H9 (cell line): Measurements from ENCODE around the gene AGO3. TPM values are rescaled to one million over a fixed set of nuclear protein-coding genes. Genes with fewer than 3 reads are reported as not detected.

Source experiments
- DNase-seq: peaks from one replicate; pipeline ENCODE4 v3.0.0-alpha.2; 2017
- H2AFZ ChIP-seq: one replicate; pipeline ENCODE4 v1.6.1; 2013; ENCODE audit warnings: mild to moderate bottlenecking, low read length, control low read depth, moderate library complexity
- H2AK5ac ChIP-seq: 2 replicates; pipeline ENCODE4 v1.6.1; 2013; ENCODE audit warnings: low read length, control low read depth, mixed read lengths; ENCODE audit not compliant: insufficient read length
- H2BK120ac ChIP-seq: one replicate; pipeline ENCODE4 v1.6.1; 2013; ENCODE audit warnings: low read depth, mild to moderate bottlenecking, low read length, control low read depth, inconsistent platforms; ENCODE audit not compliant: poor library complexity, severe bottlenecking
- H2BK12ac ChIP-seq: 2 replicates; pipeline ENCODE4 v1.6.1; 2013; ENCODE audit warnings: low read length, control low read depth, mixed read lengths, low read depth; ENCODE audit not compliant: insufficient read length
- H2BK15ac ChIP-seq: 2 replicates; pipeline ENCODE4 v1.6.1; 2013; ENCODE audit warnings: low read depth, low read length, control low read depth
- H2BK20ac ChIP-seq: one replicate; pipeline ENCODE4 v1.6.1; 2013; ENCODE audit warnings: low read depth, mild to moderate bottlenecking, low read length, control low read depth, inconsistent platforms; ENCODE audit not compliant: poor library complexity, severe bottlenecking
- H2BK5ac ChIP-seq: 2 replicates; pipeline ENCODE4 v1.6.1; 2013; ENCODE audit warnings: low read length, control low read depth, mixed read lengths; ENCODE audit not compliant: insufficient read length
- H3K14ac ChIP-seq: 2 replicates; pipeline ENCODE4 v1.6.1; 2013; ENCODE audit warnings: low read length, control low read depth; ENCODE audit not compliant: insufficient read depth
- H3K18ac ChIP-seq: 2 replicates; pipeline ENCODE4 v1.6.1; 2013; ENCODE audit warnings: low read depth, mild to moderate bottlenecking, mixed read lengths, low read length, control low read depth; ENCODE audit not compliant: insufficient read length
- H3K23ac ChIP-seq: 2 replicates; pipeline ENCODE4 v1.6.1; 2013; ENCODE audit warnings: low read length, control low read depth, mixed read lengths, low read depth; ENCODE audit not compliant: insufficient read length
- H3K23me2 ChIP-seq: 2 replicates; pipeline ENCODE4 v1.6.1; 2013; ENCODE audit warnings: low read depth, mild to moderate bottlenecking, mixed read lengths, low read length, control low read depth; ENCODE audit not compliant: insufficient read length, poor library complexity, severe bottlenecking
- H3K27ac ChIP-seq: 2 replicates; pipeline ENCODE4 v1.5.1; 2013; ENCODE audit warnings: low read length, control low read depth, mixed read lengths, low read depth; ENCODE audit not compliant: insufficient read length
- H3K27me3 ChIP-seq: 2 replicates; pipeline ENCODE4 v1.6.1; 2013; ENCODE audit warnings: low read length, control low read depth, inconsistent platforms; ENCODE audit not compliant: insufficient read depth
- H3K4ac ChIP-seq: 2 replicates; pipeline ENCODE4 v1.6.1; 2013; ENCODE audit warnings: low read depth, mild to moderate bottlenecking, control low read depth, inconsistent platforms, low read length, moderate library complexity
- H3K4me1 ChIP-seq: 2 replicates; pipeline ENCODE4 v1.6.1; 2013; ENCODE audit warnings: low read length, control low read depth, inconsistent platforms; ENCODE audit not compliant: insufficient read depth
- H3K4me2 ChIP-seq: 2 replicates; pipeline ENCODE4 v1.6.1; 2013; ENCODE audit warnings: low read length, control low read depth, mixed read lengths; ENCODE audit not compliant: insufficient read length, insufficient read depth
- H3K56ac ChIP-seq: 2 replicates; pipeline ENCODE4 v1.6.1; 2013; ENCODE audit warnings: low read depth, mild to moderate bottlenecking, mixed read lengths, low read length, control low read depth; ENCODE audit not compliant: insufficient read length
- H3K79me1 ChIP-seq: 2 replicates; pipeline ENCODE4 v1.6.1; 2013; ENCODE audit warnings: low read depth, mild to moderate bottlenecking, moderate library complexity, low read length, control low read depth, inconsistent platforms; ENCODE audit not compliant: insufficient read depth, poor library complexity, severe bottlenecking
- H3K79me2 ChIP-seq: 2 replicates; pipeline ENCODE4 v1.6.1; 2013; ENCODE audit warnings: low read length, control low read depth, inconsistent platforms; ENCODE audit not compliant: insufficient read depth
- H3K9ac ChIP-seq: 2 replicates; pipeline ENCODE4 v1.6.1; 2013; ENCODE audit warnings: low read length, control low read depth, mixed read lengths; ENCODE audit not compliant: insufficient read length; ENCODE audit errors: extremely low read depth
- H3K9me3 ChIP-seq: one replicate; pipeline ENCODE4 v1.6.1; 2013; ENCODE audit warnings: low read depth, low read length, inconsistent platforms; ENCODE audit not compliant: control insufficient read depth
- H3T11ph ChIP-seq: one replicate; pipeline ENCODE4 v1.6.1; 2013; ENCODE audit warnings: mild to moderate bottlenecking, low read length, control low read depth, inconsistent platforms
- H4K20me1 ChIP-seq: one replicate; pipeline ENCODE4 v1.6.1; 2013; ENCODE audit not compliant: control insufficient read depth, insufficient read length, insufficient read depth
- H4K5ac ChIP-seq: 2 replicates; pipeline ENCODE4 v1.6.1; 2013; ENCODE audit warnings: low read depth, mild to moderate bottlenecking, mixed read lengths, low read length, control low read depth; ENCODE audit not compliant: insufficient read length
- H4K8ac ChIP-seq: replicated peaks from 2 replicates; pipeline ENCODE4 v1.6.1; 2013; ENCODE audit warnings: low read length, control low read depth, mixed read lengths, low read depth; ENCODE audit not compliant: insufficient read length
- H4K91ac ChIP-seq: 2 replicates; pipeline ENCODE4 v1.6.1; 2013; ENCODE audit warnings: low read depth, mild to moderate bottlenecking, moderate library complexity, mixed read lengths, low read length, control low read depth; ENCODE audit not compliant: insufficient read length
- H3K27ac Mint-ChIP-seq, 3 experiments: 2 replicates in 2 of 3; 3 replicates in 1 of 3; pipeline ENCODE4 v1.8.0; 2020 to 2021; ENCODE audit warnings: mixed read lengths in 3 of 3, mild to moderate bottlenecking in 1 of 3, moderate library complexity in 1 of 3
- H3K27me3 Mint-ChIP-seq: 2 replicates; pipeline ENCODE4 v1.8.0; 2021; ENCODE audit warnings: low read depth, mild to moderate bottlenecking, moderate library complexity, mixed read lengths
- H3K36me3 Mint-ChIP-seq, 3 experiments: 2 replicates in 2 of 3; 3 replicates in 1 of 3; pipeline ENCODE4 v1.8.0; 2020 to 2021; ENCODE audit warnings: low read depth in 3 of 3, mixed read lengths in 3 of 3; ENCODE audit not compliant: insufficient read depth in 1 of 3
- H3K4me1 Mint-ChIP-seq, 2 experiments: 2 replicates each; pipeline ENCODE4 v1.8.0; 2020; ENCODE audit warnings: mixed read lengths in 2 of 2
- H3K4me3 Mint-ChIP-seq, 2 experiments: 2 replicates in 1 of 2; 3 replicates in 1 of 2; pipeline ENCODE4 v1.8.0; 2020 to 2021; ENCODE audit warnings: mild to moderate bottlenecking in 2 of 2, mixed read lengths in 2 of 2, moderate library complexity in 1 of 2
- H3K9me3 Mint-ChIP-seq, 2 experiments: 2 replicates in 1 of 2; 3 replicates in 1 of 2; pipeline ENCODE4 v1.8.0; 2020; ENCODE audit warnings: mild to moderate bottlenecking in 2 of 2, mixed read lengths in 2 of 2, moderate library complexity in 1 of 2
- CTCF ChIP-seq: fragments of 200-600 bp; sonication (generic); conservative IDR thresholded peaks from 3 replicates; pipeline ENCODE4 v1.8.0; 2021; ENCODE audit warnings: antibody characterized with exemption, mild to moderate bottlenecking
- WGBS: extraction: QIAGEN DNeasy Blood & Tissue Kit; methylation state at CpG from one replicate; pipeline ENCODE4 v1.1.7; 2013; ENCODE audit warnings: missing lambda C conversion rate, low lambda C conversion rate, mixed read lengths; ENCODE audit not compliant: insufficient read length; ENCODE audit errors: extremely low coverage; 5-methylcytosine and 5-hydroxymethylcytosine counted together
- total RNA-seq: library from RNA; stranded (reverse); gene quantifications from 2 replicates; pipeline ENCODE4 v1.2.1, GENCODE V29; 2021

The AGO3 gene
- total RNA-seq, 1 experiment from 2014 or later: 27.0 TPM

GRCh38 chr1:35945327-35945726 lies 14.4 kb downstream of the AGO3 start:
- Histone ChIP-seq H3K23ac (no peak overlapping the region), H3K14ac (no peak overlapping the region), H2BK12ac (no peak overlapping the region), H3K4ac (no peak overlapping the region), H4K5ac (no peak overlapping the region), H4K8ac (no peak overlapping the region), H2AFZ (no peak overlapping the region), H2BK15ac (no peak overlapping the region), H4K91ac (no peak overlapping the region), H4K20me1 (no peaks in the 10 kb centered on the region), H2BK20ac (no peak overlapping the region), H3K79me1 (peaks cover 2% of the 10 kb centered on the region), H3K18ac (no peak overlapping the region), H3K23me2 (no peaks in the 10 kb centered on the region), H3K4me1 (no peaks in the 10 kb centered on the region), H2BK5ac (no peak overlapping the region), H3K4me2 (no peak overlapping the region), H3K27me3 (no peaks in the 10 kb centered on the region), H3K9me3 (no peaks in the 10 kb centered on the region), H3T11ph (no peak overlapping the region), H3K56ac (no peak overlapping the region), H2AK5ac (no peak overlapping the region), H2BK120ac (no peak overlapping the region), H3K9ac (no peak overlapping the region), H3K27ac (no peak overlapping the region), H3K79me2 (peaks cover 6% of the 10 kb centered on the region; the same call in 1 of the 2 replicates)
- Mint-ChIP-seq H3K27ac (peak overlapping the region in 1 of 3 experiments; percentile 33; a peak in 2 of 7 replicates), H3K4me3 (no peak overlapping the region), H3K9me3 (no peaks in the 10 kb centered on the region), H3K4me1 (peaks cover 0 to 6% of the 10 kb centered on the region in 2 experiments; a peak in 3 of 4 replicates), H3K36me3 (peaks cover 0 to 2% (median 0%) of the 10 kb centered on the region in 3 experiments; a peak in 2 of 7 replicates), H3K27me3 (no peaks in the 10 kb centered on the region)
- no peak for TF ChIP-seq CTCF
- no CpG with 5 or more reads among the region's 2 CpGs for WGBS
- DNase-seq: no peak
